Thyroid gland (tissue), 4 donors: Measurements from ENCODE around the gene KCNMA1. TPM values are rescaled to one million over a fixed set of nuclear protein-coding genes. Genes with fewer than 3 reads are reported as not detected.

ENCODE experiments used
- DNase-seq, 2 donors: peaks; one replicate each; pipeline ENCODE4 v3.0.0-alpha.2; 2019
- H3K27ac ChIP-seq, 3 donors: fragments of 200-600 bp; sonication (generic); 1 replicate in 2 of 3; 2 replicates in 1 of 3; pipeline ENCODE4 v1.5.1; 2016 to 2019; ENCODE audit warnings: mild to moderate bottlenecking in 1 of 3, moderate library complexity in 1 of 3
- H3K27me3 ChIP-seq: fragments of 200-600 bp; sonication (generic); one replicate; pipeline ENCODE4 v1.5.1; 2019
- H3K36me3 ChIP-seq, 2 donors: fragments of 200-600 bp; sonication (generic); one replicate each; pipeline ENCODE4 v1.5.1; 2016 to 2019
- H3K4me1 ChIP-seq, 2 donors: fragments of 200-600 bp; sonication (generic); one replicate each; pipeline ENCODE4 v1.5.1; 2017 to 2019
- H3K4me3 ChIP-seq, 3 donors: fragments of 200-600 bp; sonication (generic); replicated peaks in 1 of 3; 1 replicate in 2 of 3; 2 replicates in 1 of 3; pipeline ENCODE4 v1.5.1; 2016; ENCODE audit warnings: mild to moderate bottlenecking in 1 of 3
- H3K9me3 ChIP-seq: fragments of 200-600 bp; sonication (generic); one replicate; pipeline ENCODE4 v1.5.1; 2017
- CTCF ChIP-seq, 6 experiments: fragments of 200-600 bp in 3 of 6; fragments of 450-650 bp in 3 of 6; sonication (generic) in 3 of 6; IDR thresholded peaks; one replicate each; pipeline ENCODE4 v1.5.1; 2016 to 2019; ENCODE audit warnings: antibody characterized with exemption in 6 of 6, mild to moderate bottlenecking in 2 of 6, inconsistent platforms in 1 of 6, moderate library complexity in 1 of 6
- POLR2A ChIP-seq, 2 donors: fragments of 450-650 bp; IDR thresholded peaks; one replicate each; pipeline ENCODE4 v1.6.1; 2017; ENCODE audit warnings: antibody characterized with exemption in 2 of 2, mild to moderate bottlenecking in 2 of 2, moderate library complexity in 1 of 2
- WGBS, 2 donors: methylation state at CpG; one replicate each; pipeline ENCODE4 v1.1.5; 2017; 5-methylcytosine and 5-hydroxymethylcytosine counted together
- intact Hi-C: fragments of 100-400 bp; cut with DNase I; formaldehyde crosslinking; loops from one replicate; pipeline ENCODE4 v1.15.1; 2023
- total RNA-seq, 4 donors: library from RNA; depleted of rRNA; stranded (reverse); fragments of >200 nt; gene quantifications; one replicate each; pipeline ENCODE4 v1.2.3, GENCODE V29; 2016

KCNMA1 gene
- total RNA-seq, 4 donors from 2014 or later: 2.5 to 5.1 (median 3.6) TPM

GRCh38 chr10:77012812-77013500 is 624.7 kb downstream of the KCNMA1 start:
- intact Hi-C loops: no loop called here
- peak in 1 of 2 donors; percentile 15 for DNase-seq
- Histone ChIP-seq H3K4me3 (no peak overlapping the region), H3K4me1 (peaks cover 0 to 3% of the 10 kb centered on the region in 2 donors), H3K36me3 (no peaks in the 10 kb centered on the region), H3K27me3 (no peaks in the 10 kb centered on the region), H3K9me3 (no peaks in the 10 kb centered on the region), H3K27ac (peak overlapping the region in 1 of 3 donors; percentile 31)
- 59 to 63% methylated on average over 2 of the region's 2 CpGs for WGBS, 2 donors
- TF ChIP-seq POLR2A (IDR thresholded peaks at IDR 0.05) (no peak), CTCF (IDR thresholded peaks at IDR 0.05) (no peak)

DNA sequence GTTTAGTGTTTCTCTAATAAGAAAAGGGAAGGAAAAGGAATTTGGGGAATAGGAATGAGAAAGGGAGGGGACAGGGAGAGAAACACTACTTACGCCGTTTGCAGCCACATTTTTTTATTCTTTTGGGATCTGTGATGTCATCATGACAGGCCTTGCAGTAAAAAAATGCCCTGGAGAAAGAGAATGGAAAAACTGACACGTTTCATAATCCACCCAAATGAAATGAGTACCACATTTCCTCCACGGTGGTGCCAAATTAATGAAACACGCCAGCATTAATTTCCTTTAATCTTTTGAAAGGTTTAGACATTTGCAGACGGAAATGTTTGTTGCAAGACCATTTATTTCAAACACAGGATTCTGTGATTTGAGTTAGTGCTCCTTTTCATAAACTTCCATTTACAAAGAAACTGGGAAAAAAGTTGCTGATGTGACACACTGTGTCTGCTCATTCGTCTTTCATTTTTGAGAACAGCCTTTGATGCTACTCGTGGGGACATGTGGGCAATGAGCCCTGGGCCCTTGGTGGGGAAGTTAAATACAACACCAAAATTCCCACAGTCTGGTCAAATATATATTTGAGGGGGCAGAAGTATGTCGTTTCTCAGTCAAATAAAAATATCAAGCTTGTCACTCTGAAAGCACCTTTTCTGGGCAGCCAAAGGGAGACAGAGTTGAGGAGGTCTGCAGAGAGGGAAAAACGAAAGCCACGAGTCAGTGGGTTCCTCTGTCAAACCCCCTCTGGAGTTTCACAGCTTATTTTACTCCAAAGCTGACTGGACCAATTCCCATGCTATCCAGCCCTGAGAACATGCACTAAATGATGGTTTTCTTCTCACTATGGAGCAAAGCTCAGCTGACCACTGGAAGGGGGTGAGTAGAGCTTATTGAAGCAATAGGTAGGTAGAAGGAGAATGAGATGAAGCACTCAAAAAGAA is 625.5 kb downstream of the KCNMA1 start:
- no peak for DNase-seq
- Histone ChIP-seq H3K4me3 (no peak overlapping the region), H3K27me3 (no peaks in the 10 kb centered on the region), H3K36me3 (no peaks in the 10 kb centered on the region), H3K27ac (peak overlapping the region; percentile 3 to 59 (median 31)), H3K9me3 (no peaks in the 10 kb centered on the region), H3K4me1 (peaks cover 0 to 3% of the 10 kb centered on the region in 2 donors)
- TF ChIP-seq POLR2A (IDR thresholded peaks at IDR 0.05) (no peak), CTCF (IDR thresholded peaks at IDR 0.05) (no peak)
- intact Hi-C loops: no loop called here
- 52 to 72% methylated on average over 11 of the region's 11 CpGs for WGBS, 2 donors

DNA sequence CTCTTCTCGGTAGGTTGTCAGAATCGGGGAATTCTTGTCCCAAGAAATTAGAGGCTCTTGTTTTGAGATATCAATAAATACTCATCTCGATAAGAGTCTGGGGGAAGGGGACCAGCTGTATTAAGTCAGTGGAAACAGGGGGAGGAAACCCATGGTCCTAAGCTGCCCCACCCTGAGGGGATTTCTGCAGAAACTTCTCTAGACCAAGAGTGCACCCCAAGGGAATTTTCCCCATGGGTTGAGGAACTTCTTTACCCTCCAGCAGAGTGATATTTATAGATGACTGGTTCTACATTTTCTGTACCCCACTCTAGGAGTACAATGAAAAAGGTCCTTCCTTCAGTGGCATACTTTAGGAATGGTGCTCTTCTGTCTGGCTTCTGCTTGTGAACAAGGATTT is 627.2 kb downstream of the KCNMA1 start:
- no peaks in the 10 kb centered on the region for H3K36me3 ChIP-seq
- no peak overlapping the region for H3K4me3 ChIP-seq
- no peak for DNase-seq
- no peaks in the 10 kb centered on the region for H3K27me3 ChIP-seq
- no peak overlapping the region for H3K27ac ChIP-seq
- no peaks in the 10 kb centered on the region for H3K9me3 ChIP-seq
- intact Hi-C loops: no loop called here
- H3K4me1 ChIP-seq: peaks cover 3 to 4% of the 10 kb centered on the region in 2 donors
- 95% methylated on average over 3 of the region's 3 CpGs for WGBS, 2 donors
- TF ChIP-seq POLR2A (IDR thresholded peaks at IDR 0.05): no peak
- TF ChIP-seq CTCF (IDR thresholded peaks at IDR 0.05): no peak

DNA sequence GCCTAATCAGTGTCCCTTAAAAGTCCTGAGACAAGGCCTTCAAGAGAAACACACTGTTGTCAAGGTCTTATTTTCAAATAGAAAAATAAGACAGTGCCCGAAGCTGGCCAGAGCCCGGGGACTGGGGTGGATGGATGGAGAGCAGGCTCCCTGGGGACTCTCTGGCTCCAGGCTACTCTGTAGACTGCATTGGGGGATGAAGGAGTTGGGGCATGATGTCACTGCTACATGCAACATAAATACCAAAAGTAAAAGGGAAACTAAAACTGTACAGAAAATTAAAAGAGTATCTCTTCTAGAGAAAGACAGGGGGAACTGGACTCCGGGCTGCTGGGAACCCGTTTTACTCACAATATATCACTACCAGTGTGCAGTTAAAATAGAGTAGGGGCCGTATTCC is 629.8 kb downstream of the KCNMA1 start:
- intact Hi-C loops: no loop called here
- TF ChIP-seq POLR2A (IDR thresholded peaks at IDR 0.05) (no peak), CTCF (IDR thresholded peaks at IDR 0.05) (no peak)
- H3K4me1 ChIP-seq: peaks cover 3 to 16% of the 10 kb centered on the region in 2 donors
- no peak for DNase-seq
- H3K27me3 ChIP-seq: no peaks in the 10 kb centered on the region
- H3K4me3 ChIP-seq: no peak overlapping the region
- no peaks in the 10 kb centered on the region for H3K9me3 ChIP-seq
- WGBS, 2 donors: 92 to 93% methylated on average over 5 of the region's 5 CpGs
- H3K36me3 ChIP-seq: no peaks in the 10 kb centered on the region
- no peak overlapping the region for H3K27ac ChIP-seq
